Fibroblast of upper back skin (primary cell): Measurements from ENCODE around the gene C1QTNF1.
"Not testable (repeated sequence)": the region's sequence is repeated elsewhere in the genome, so short reads cannot be mapped to it uniquely, and the experiment has no call there.

Source experiments
- DNase-seq: peaks from one replicate; pipeline ENCODE4 v3.0.0-alpha.2; 2013

Gene C1QTNF1

GRCh38 chr17:79006794-79007503 is 17.0 kb upstream of the C1QTNF1 start:
- DNase-seq: no peak

GRCh38 chr17:79007504-79008381 is 16.2 kb upstream of the C1QTNF1 start:
- DNase-seq: no peak

- no peak for DNase-seq
These were observed 15.1 kb upstream of the C1QTNF1 start for GRCh38 chr17:79008666-79009387.

GRCh38 chr17:79009397-79010303 is 14.3 kb upstream of the C1QTNF1 start, which contains the start of gene CANT1:
Gene CANT1, minus strand, starts transcription at chr17:79009764. Its CDS starts 12,142 bp downstream, at chr17:78997622.
- peak; percentile 85 for DNase-seq

GRCh38 chr17:79010304-79010646 is 13.7 kb upstream of the C1QTNF1 start:
- DNase-seq: no peak

- DNase-seq: peak; percentile 62
These were observed 12.4 kb upstream of the C1QTNF1 start for GRCh38 chr17:79011451-79012147.

GRCh38 chr17:79012563-79013134 is 11.3 kb upstream of the C1QTNF1 start:
- no peak for DNase-seq

GRCh38 chr17:79014158-79014758 is 9.7 kb upstream of the C1QTNF1 start:
- no peak for DNase-seq

- no peak for DNase-seq
These were observed 6.2 kb upstream of the C1QTNF1 start for GRCh38 chr17:79017546-79018369.

- no peak for DNase-seq
These were observed 5.6 kb upstream of the C1QTNF1 start for GRCh38 chr17:79018370-79018695.

- DNase-seq: no peak
These were observed 4.7 kb upstream of the C1QTNF1 start for GRCh38 chr17:79019261-79019631.

- peak; percentile 71 for DNase-seq
These were observed 4.1 kb upstream of the C1QTNF1 start for GRCh38 chr17:79019632-79020584.

- no peak for DNase-seq
These were observed 3.2 kb upstream of the C1QTNF1 start for GRCh38 chr17:79020631-79021301.

- not testable (repeated sequence) for DNase-seq
These were observed 2.0 kb upstream of the C1QTNF1 start for GRCh38 chr17:79021929-79022328.

GRCh38 chr17:79022507-79022991 is 1.4 kb upstream of the C1QTNF1 start:
- DNase-seq: no peak

- no peak for DNase-seq
These were observed 726 bp upstream of the C1QTNF1 start for GRCh38 chr17:79023180-79023705.

GRCh38 chr17:79024901-79025737 is 1.1 kb downstream of the C1QTNF1 start:
- no peak for DNase-seq
